Stimulated activated CD8-positive, alpha-beta memory T cell treated with anti-CD3 and anti-CD28 coated beads, Interleukin-4, amount 100 ng/mL, for 4 hours (primary cell): Measurements from ENCODE around the gene PPIF.

Experiments used
- DNase-seq, 2 donors: peaks; one replicate each; pipeline ENCODE4 v3.0.0-alpha.2; 2020; ENCODE audit warnings: low read depth in 2 of 2, low spot score in 1 of 2

The PPIF gene

DNA sequence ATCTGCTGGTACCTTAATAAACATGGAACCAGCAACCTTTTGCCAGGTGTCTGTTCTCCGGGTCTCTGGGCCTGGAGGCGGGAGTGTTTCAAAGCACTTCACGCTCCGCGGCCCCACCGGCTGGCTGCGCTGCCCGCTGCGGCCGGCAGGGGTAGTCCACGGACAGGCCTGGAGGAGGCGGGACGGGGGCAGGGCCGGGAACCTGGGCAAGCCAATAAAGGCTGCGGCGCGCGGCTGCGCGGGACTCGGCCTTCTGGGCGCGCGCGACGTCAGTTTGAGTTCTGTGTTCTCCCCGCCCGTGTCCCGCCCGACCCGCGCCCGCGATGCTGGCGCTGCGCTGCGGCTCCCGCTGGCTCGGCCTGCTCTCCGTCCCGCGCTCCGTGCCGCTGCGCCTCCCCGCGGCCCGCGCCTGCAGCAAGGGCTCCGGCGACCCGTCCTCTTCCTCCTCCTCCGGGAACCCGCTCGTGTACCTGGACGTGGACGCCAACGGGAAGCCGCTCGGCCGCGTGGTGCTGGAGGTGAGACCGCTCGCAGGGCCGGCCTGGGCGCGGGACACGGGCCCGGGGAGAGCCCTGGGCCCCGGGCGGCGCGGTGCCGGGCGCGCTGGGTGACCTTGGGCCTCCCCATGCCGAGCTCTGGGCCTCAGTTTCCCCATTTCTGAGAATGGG, at the start of gene PPIF:
Gene PPIF, plus strand, starts transcription at position 244 of the 668 bp plus-strand sequence. Its CDS starts 80 bp downstream, at position 324.
- peak; percentile 79 to 87 for DNase-seq

DNA sequence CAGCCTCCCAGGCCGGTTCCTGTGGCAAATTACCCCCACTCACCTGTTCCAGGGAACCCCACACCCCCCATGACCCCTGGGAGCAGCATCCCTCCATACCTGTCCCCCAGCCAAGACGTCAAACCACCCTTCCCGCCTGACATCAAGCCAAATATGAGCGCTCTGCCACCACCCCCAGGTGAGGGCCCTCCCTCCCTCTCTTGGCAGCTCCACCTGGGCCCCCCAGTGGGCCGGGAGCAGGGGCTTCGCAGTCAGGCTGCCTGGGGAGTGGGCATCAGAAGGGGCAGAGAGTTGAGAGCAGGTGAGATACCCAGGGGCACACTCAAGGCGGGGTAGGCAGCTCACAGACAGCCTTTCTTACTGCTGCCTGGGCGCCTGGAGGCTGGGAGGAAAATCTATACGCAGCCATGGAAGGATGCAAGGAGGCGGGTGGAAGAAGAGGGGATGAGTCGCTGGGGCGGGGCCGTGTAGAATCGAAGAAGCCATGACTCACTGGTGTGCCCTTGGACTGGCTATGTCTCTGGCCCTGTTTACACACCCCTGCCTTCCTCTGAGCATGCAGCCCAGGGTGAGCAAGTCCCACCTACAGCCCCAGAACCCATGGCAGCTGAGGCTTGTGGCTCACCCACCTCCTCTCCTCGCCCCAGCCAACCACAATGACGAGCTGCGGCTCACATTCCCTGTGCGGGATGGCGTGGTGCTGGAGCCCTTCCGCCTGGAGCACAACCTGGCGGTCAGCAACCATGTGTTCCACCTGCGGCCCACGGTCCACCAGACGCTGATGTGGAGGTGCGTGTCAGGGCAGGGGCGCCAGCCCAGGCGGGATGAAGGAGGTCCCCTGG, 48.6 kb upstream of the PPIF start:
- DNase-seq: no peak

DNA sequence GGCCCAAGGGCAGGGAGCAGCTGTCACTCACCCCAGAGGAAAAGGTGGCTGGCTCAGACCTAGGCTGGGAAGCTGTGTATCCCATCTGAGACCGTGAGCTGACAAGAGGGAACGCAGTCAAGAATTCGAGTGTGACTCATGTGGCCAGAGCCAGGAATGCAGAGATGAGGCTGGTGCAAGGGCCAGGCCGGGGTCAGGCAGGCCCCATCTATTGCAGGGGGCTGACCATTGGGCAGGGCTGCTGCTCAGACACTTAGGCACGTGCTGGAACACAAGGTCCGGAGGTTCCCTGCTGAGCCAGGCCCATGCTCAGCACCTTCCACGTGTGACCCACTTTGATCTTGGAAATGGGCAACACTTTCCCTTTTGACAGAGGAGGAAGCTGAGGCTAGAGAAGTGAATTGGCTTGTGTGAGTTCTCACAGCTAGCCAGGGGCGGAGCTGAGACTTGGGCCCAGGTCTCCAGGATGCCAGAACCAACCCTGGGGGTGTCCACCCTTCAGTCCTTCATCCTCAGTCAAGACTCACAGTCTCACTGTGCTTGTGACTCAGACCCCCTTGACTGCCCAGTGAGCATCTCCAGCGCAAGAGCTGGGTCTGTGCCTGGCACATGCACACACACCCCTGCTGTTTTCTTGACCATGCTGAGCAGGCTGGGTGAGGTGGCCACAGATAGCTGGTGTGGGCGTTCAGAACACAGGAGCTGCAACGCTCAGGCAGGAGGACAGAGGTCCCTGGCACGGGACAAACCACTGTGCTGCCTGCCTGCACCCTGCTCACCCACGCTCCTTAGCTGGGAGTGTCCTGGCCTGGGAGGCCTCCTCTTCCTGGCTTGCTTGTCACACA, 47.6 kb upstream of the PPIF start:
- DNase-seq: no peak

DNA sequence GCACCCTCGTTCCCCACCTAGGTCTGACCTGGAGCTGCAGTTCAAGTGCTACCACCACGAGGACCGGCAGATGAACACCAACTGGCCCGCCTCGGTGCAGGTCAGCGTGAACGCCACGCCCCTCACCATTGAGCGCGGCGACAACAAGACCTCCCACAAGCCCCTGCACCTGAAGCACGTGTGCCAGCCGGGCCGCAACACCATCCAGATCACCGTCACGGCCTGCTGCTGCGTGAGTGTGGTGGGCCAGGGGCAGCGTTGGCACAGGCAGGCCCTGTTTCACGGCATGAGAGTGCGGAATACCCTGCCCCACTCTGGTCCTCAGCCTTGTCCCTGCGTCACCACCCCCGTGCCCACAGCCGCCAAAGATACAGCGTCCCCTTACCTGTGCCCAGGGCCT, 46.6 kb upstream of the PPIF start:
- DNase-seq: no peak

DNA sequence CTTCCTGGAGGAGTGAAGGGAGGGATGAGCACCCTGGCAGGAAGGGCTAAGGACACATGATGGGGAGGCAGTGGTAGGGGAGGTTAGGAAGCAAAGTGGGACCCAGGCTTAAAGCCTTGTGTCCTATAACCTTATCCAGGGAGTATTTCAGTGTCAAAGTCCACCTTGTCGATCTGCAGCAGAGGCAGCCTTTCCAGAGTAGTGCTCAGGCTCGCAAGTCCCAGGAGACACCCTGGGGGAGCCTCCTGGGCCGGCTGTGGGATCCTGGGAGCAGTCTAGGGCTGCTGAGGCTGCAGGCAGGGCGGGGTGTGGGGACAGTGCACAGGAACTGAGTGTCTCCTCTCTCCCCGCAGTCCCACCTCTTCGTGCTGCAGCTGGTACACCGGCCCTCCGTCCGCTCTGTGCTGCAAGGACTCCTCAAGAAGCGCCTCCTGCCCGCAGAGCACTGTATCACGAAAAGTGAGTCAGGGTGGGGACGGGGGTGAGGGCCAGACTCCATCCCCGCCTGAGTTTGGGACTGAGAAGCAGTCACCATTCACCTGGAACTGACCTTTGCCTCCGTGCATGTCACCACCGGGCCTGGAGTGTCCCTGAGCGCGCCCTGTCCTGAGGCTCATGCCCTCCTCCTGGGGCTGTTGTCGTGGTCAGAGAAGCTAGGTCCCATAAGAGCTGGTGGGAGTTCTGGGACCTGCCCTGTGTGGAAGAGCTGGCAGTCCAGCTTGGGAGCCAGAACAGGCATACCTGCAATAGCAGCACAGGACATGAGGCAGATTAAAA, 45.3 kb upstream of the PPIF start:
- no peak for DNase-seq

DNA sequence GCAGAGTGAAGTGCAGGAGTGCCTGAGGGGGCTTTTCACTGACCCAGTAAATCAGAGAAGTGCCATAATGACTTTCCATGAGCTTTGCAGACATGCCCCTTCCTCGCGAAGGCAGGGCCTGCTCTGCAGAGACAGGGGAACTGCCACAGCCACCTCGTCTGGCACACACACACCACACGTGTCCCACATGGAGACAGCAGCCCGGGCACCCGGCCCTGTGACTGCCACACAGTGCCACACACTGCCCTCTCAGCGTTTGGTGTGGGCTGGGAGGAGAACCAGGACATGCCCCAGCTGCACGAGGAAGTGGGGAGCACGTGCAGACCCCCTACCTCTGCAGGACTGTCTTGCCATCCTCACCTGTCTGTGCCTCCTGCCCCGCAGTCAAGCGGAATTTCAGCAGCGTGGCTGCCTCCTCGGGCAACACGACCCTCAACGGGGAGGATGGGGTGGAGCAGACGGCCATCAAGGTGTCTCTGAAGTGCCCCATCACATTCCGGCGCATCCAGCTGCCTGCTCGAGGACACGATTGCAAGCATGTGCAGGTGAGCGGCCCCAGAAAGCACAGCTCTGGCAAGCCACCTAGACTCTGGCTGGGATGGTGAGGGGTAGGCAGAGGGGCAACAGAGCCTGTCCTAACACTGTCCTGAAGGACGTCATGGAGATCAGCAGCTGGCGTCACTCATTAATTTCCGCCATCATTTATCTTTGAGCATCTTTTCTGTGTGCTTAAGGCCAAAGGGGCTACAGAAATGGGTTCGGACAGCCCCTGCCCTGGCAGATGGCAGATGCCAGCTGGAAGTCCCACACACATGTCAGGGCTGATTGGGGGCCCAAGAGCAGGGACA, 43.4 kb upstream of the PPIF start:
- no peak for DNase-seq

DNA sequence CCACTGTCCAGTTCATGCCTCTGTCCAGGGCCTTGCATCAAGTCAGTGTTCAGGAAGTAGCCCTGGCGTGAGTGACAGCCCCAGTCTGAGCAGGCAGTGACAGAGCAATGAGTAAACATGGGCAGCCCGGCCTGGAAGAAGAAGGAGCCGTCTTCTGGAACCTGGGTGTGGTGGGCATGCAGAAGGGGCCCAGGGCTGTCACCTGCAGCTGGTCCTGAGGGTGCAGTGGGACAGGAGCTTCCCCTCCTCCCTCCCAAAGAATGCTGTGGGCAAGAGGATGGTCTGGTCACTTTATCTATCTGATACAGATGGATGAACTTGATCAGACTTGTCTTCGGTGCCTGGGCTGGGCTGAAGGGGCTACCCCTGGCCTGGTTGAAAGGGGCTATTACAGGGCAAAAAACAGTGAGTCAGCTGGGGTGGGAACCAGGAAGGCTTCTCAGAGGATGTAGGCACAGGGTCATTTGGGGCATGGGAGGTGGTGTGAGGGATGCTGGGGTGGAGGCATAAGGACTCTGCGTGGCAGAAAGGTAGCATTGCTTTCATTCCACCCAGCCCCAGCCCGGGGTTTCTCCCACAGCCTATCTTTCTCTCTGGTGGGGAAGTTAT, 42.7 kb upstream of the PPIF start:
- DNase-seq: no peak

DNA sequence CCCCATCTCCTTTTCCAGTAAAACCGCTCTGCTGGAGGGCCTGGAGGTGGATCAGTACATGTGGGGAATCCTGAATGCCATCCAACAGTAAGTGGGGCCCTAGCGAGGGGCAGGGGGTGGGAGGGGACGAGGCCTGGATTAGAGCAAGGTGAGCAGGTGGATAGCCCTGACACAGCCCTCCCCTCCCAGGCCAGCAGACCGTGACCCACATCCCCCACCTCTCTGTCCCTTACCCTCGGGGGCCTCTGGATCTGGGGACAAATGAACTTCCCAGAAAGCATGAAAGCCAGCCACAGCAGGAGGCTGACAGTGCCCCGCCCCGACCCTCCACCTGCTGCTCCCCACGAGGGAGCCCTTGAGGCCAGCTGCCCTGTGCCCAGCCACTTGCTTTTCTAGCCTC, 41.8 kb upstream of the PPIF start:
- DNase-seq: no peak

DNA sequence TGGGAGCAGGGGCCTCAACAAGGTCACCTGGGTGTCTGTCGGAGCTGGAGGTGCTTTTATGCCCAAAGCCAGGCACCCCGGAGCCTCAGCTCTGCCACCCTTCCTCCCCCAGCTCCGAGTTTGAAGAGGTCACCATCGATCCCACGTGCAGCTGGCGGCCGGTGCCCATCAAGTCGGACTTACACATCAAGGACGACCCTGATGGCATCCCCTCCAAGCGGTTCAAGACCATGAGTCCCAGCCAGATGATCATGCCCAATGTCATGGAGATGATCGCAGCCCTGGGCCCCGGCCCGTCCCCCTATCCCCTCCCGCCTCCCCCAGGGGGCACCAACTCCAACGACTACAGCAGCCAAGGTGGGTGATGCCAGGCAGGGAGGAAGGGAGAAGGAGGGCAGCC, 41.3 kb upstream of the PPIF start:
- DNase-seq: no peak

DNA sequence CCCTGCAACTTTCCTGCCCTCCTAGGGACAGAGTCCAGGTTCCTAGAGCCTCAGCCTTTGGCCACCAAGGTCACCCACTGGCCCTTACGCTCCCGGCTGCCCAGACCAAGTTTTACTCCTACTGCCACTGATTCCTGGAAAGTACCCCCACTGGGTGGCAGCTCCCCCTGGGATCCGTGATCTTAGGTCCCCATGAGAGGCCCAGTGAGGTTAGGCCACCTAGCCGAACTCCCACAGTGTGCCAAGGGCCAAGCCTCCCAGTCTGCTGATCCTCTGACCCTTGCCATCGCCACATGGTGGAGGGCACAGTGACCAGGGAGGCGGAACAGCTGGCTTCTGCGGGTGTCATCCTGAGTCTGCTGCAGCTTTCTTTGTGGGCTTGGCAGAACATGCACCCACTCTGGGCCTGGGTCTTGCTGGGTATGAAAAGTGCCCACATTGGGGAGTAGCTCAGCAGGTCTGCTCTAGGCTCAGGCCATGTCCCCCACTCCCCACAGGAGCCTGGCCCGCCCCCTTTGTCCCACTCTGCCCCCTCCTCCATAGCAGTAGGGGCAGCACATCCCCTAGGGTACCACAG, 40.5 kb upstream of the PPIF start:
- no peak for DNase-seq

DNA sequence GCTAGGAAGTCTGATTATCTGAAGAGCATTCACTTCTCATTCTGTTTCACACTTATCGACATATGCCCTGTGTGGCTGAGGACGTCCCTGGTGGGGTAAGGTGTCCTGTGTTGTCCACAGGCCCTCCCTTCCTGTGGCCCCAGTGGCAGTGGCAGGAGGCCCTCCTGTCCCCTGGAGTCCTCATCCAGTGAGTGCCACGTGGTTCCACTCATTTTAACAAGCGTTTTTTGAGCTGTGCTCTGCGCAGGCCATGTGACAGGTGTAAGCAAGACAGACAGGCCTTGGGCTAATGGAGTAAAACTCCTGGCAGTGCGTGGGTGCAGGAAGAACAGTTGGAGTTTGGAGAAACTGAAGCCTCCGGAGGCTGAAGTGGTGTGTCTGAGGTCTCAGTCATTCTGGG, 39.3 kb upstream of the PPIF start:
- DNase-seq: no peak

DNA sequence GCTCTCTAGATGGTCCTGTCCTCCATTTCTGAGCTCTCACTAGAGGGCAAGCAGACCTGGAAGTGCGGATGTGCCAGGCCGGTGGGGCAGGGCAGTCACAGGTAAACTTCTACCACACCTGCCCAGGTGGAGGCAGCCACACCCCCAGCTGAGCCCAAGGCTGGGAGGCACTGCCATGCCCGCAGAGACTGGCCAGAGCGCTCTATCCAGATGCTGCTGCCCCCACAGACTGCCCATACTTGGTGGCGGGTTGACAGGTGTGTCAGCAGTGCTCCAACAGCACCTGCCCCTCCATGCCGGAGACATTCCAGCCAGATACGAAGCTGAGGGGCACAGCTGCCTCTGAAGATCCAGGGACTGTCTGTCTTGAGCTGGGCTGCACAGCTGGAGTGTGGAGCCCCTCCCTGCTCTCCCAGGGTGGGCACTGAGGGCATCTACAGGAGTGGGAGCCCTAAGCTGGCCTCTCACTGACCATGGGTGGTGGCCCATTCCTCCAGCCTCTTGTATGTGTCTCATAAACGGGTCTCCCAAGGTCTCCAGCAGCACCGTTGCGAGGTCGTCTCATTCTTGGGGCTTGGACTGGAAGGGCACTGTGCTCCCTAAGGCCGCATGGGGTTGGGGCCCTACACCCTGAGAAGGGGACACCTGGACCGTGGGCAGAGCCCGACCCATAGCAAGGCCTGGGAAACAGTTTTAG, 38.2 kb upstream of the PPIF start:
- DNase-seq: no peak

DNA sequence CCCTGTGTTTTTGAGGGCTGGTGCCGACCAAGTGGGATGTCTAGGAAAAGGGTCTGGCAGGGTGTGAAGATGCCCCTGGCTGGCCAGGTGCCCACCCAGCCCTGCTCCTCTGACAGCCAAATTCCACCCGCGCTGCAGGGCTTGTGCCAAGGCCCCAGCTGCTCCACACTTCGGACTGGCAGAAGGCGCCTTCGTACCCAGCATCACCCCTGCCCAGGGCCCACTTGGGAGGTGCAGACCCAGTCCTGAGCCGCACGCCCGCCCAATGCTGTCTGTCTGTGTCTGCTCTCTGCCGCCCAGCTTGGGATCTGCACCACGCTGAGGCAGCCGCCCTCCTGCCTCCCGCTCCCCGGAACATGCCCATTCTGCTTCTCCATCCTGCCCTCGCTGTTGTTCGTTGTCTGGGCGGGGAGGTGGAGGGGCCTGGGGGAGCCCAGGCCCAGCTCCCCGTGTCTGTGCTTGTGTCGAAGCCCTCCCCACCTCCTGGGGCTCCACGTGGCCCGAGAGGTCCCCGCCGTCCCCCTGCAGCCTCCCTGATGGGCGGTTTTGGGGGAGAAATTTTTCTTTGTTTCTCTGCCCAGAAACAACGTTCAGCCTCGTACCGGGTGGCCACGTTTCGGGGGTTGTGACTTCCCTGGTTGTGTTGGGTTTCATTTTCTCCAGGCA, 36.9 kb upstream of the PPIF start:
- DNase-seq: no peak

DNA sequence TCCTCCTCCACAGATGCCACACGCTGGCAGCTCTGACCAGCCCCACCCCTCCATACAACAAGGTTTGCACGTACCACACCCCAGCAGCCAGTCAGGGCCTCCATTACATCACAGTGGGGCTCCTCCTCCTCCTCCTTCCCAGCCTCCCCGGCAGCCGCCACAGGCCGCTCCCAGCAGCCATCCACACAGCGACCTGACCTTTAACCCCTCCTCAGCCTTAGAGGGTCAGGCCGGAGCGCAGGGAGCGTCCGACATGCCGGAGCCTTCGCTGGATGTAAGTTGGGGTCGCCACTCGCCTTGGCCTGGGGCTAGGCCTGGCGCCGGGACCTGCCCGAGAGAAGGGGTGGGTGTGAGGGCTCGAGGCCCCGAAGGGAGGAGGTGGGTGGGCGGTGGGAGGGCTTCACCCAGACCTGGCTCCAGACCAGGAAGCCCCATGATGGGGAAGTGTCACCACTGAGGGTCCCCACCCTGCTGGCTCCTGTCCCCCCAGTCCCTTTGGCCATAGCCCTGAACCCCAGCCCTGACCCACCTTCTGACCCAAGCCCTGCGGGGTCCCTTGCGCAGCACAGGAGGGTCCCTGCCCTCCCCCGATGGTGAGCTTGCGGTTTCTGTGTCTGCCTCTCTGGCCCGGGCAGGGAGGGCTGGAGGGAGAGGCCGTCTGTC, 36.2 kb upstream of the PPIF start:
- no peak for DNase-seq

DNA sequence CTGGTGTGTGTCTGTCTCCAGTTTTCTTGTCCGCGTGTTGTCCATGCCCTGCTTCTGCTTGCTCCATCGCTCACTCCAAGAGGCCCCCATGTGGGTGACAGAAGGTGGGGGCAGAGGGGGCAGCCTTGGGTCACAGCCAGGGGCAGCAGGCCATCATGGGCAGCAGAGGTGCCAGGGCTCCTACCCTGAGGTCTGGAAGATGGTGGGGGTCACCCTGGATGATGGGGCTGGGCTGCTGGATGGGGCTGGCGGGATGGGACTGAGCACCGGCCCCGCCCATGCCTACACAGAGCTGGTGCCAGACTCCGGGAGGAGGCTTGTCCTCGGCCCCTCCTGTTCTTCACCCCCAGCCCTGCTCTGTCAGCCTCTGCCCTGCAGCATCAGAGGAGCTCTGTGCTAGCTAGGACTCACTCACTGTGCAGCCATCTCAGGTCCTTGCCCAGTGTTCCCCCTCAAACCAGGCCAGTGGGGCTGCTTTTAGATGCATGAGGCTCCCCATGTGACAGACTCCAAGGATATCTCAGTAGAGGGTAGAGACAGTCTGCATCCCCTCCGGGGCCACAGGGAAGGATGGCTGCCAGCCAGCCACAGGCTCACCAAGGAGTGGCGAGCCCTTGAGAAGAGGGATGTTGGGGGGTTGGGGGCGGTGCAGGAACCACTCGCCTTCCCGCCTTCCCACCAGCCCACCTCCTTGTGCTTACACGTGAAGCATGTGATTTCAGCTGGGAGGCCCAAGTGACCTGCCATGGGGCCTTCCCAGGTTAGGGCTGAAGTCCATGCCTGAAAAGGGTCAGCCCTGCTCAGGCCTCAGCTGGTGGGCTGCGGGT, 35.5 kb upstream of the PPIF start:
- DNase-seq: no peak

DNA sequence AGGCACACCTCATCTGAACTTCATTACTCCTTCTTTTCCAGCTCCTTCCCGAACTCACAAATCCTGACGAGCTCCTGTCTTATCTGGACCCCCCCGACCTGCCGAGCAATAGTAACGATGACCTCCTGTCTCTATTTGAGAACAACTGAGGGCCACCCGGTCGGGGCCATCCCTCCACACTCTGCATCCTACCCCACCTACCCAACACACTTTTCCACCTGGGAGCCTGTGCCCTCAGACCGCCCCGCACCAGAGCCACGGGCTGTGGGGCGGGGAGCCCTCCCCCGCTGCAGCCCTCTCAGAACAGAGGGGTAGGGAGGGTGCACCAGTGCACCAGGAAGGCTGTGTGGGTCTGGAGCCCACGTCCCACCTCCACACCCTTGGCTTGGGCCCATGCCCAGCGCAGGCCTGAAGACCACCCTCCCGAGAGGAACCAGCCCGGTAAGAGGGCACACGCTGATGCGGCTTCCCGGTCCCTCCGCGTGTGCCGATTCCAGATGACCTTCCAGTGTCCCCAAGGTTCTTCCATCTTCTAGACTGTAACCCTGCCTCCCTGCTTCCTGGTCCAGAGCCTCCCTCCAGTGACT, 34.6 kb upstream of the PPIF start:
- DNase-seq: no peak
